K562 (cell line): ENCODE measurements around the gene HBM. TPM values are rescaled to one million over a fixed set of nuclear protein-coding genes. Genes with fewer than 3 reads are reported as not detected.

Experiments
- ATF1 ChIP-seq, 2 experiments: fragments of 450-650 bp in 1 of 2; IDR thresholded peaks; 2 replicates each; pipeline ENCODE4 v1.6.1; 2016; ENCODE audit warnings: missing compliant biosample characterization in 1 of 2, missing genetic modification characterization in 1 of 2
- E2F8 ChIP-seq: fragments of 450-650 bp; IDR thresholded peaks from 2 replicates; pipeline ENCODE4 v1.7.1; 2018; ENCODE audit warnings: mild to moderate bottlenecking, low read depth; ENCODE audit not compliant: partially characterized antibody
- ELK1 ChIP-seq: sonication (generic); formaldehyde crosslinking; IDR thresholded peaks from 2 replicates; pipeline ENCODE4 v1.8.1; 2022; ENCODE audit warnings: missing genetic modification reagents
- FOXA3 ChIP-seq, 2 experiments: fragments of 450-650 bp in 1 of 2; sonication (generic) in 1 of 2; formaldehyde crosslinking; IDR thresholded peaks in 1 of 2; conservative IDR thresholded peaks in 1 of 2; 2 replicates each; pipeline versions ENCODE4 v1.4.0 to v1.8.0; 2020 to 2022; ENCODE audit warnings: mild to moderate bottlenecking in 2 of 2, missing genetic modification reagents in 1 of 2
- KLF1 ChIP-seq: fragments of 450-650 bp; IDR thresholded peaks from 2 replicates; pipeline ENCODE4 v1.6.1; 2016; ENCODE audit warnings: missing genetic modification characterization, missing compliant biosample characterization
- L3MBTL2 ChIP-seq: fragments of 450-650 bp; IDR thresholded peaks from 2 replicates; pipeline ENCODE4 v1.6.1; 2016; ENCODE audit warnings: mild to moderate bottlenecking, moderate library complexity
- MITF ChIP-seq: IDR thresholded peaks from 2 replicates; pipeline ENCODE4 v1.6.1; 2014; ENCODE audit warnings: antibody characterized with exemption
- PKNOX1 ChIP-seq: fragments of 450-650 bp; IDR thresholded peaks from 2 replicates; pipeline ENCODE4 v1.6.1; 2016
- RBM14 ChIP-seq: fragments of 200-400 bp; formaldehyde crosslinking; IDR thresholded peaks from 2 replicates; pipeline ENCODE4 v1.6.1; 2018; ENCODE audit warnings: low read depth, mild to moderate bottlenecking, low read length, moderate library complexity, borderline replicate concordance; ENCODE audit not compliant: insufficient read depth
- U2AF1 ChIP-seq: fragments of 200-400 bp; formaldehyde crosslinking; optimal IDR thresholded peaks from 2 replicates; pipeline ENCODE3; 2017; ENCODE audit warnings: mild to moderate bottlenecking, low read depth, low read length, moderate library complexity
- ZNF592 ChIP-seq: fragments of 450-650 bp; IDR thresholded peaks from 2 replicates; pipeline ENCODE4 v1.6.1; 2017; ENCODE audit warnings: antibody characterized with exemption, mild to moderate bottlenecking
- ZNF740 ChIP-seq, 3 experiments: fragments of 200-800 bp in 1 of 3; sonication (Bioruptor generic) in 1 of 3; sonication (generic) in 1 of 3; formaldehyde crosslinking in 1 of 3; IDR thresholded peaks; 2 replicates each; pipeline versions ENCODE4 v1.6.1 to v1.8.0; 2016 to 2022; ENCODE audit warnings: mild to moderate bottlenecking in 2 of 3, missing compliant biosample characterization in 2 of 3, missing genetic modification characterization in 2 of 3, missing genetic modification reagents in 1 of 3
- polyA plus RNA-seq, 8 experiments: library from polyadenylated mRNA; depleted of rRNA in 4 of 8; stranded (reverse) in 5 of 8; unstranded in 3 of 8; fragments of >200 nt; fragmentation: Nextera tagmentation in 2 of 8; fragmentation: Illumina TruSeq in 1 of 8; extraction: Ambion mirVana in 2 of 8; extraction: Trizol in 1 of 8; gene quantifications; 2 replicates each; pipeline versions ENCODE4 v1.2.1 to v1.2.3, GENCODE V29; 2011 to 2014; ENCODE audit warnings: inconsistent platforms in 1 of 8, missing spikeins in 1 of 8
- total RNA-seq, 7 experiments: library from RNA; depleted of rRNA in 6 of 7; stranded (reverse); fragments of >200 nt in 6 of 7; fragmentation: Illumina TruSeq in 2 of 7; extraction: Trizol in 2 of 7; gene quantifications; 2 replicates each; pipeline versions ENCODE4 v1.2.1 to v1.2.3, GENCODE V29; 2011 to 2021; ENCODE audit warnings: low replicate concordance in 1 of 7

The HBM gene
- total and polyA plus RNA-seq, 9 of the 15 experiments (the other 6 are each of a cell fraction or from before 2014, with no cell fraction given): not detected

GRCh38 chr16:180681-181564 lies 15.1 kb downstream of the HBM start (continued):
- TF ChIP-seq U2AF1: peak; percentile 91
- 0 out of 2 replicates have a peak, but pooled peaks have one; percentile 69 for TF ChIP-seq KLF1
- TF ChIP-seq PKNOX1: no peak
- TF ChIP-seq ELK1 (CRISPR knock-in tag): peak; percentile 49; the same call in 1 of the 2 replicates
- no peak; the same call in 1 of the 2 replicates for TF ChIP-seq ATF1 (CRISPR knock-in tag; IDR thresholded peaks at IDR 0.05)
- peak; percentile 80 for TF ChIP-seq ATF1 (tag; IDR thresholded peaks at IDR 0.05)
- TF ChIP-seq L3MBTL2: peak; percentile 100
- peak in 1 of 2 experiments; percentile 93; a peak in 1 of 4 replicates for TF ChIP-seq FOXA3 (CRISPR knock-in tag; conservative IDR thresholded peaks at IDR 0.05 in 1 of 2, IDR thresholded peaks at IDR 0.05 in 1 of 2)
- TF ChIP-seq ZNF740 (CRISPR knock-in tag; IDR thresholded peaks at IDR 0.05): peak; percentile 97
- no peak; a peak in 1 of 4 replicates for TF ChIP-seq ZNF740 (tag; IDR thresholded peaks at IDR 0.05)
- TF ChIP-seq RBM14: peak; percentile 67; the same call in 1 of the 2 replicates
- TF ChIP-seq E2F8: peak; percentile 28
- peak; percentile 98 for TF ChIP-seq ZNF592
- TF ChIP-seq MITF: peak; percentile 29; the same call in 1 of the 2 replicates
